SHP77 treated with DMSO at 0.1 percent for 48 hours (cell line): ENCODE results near the gene CDH4.

Experiments used
- DNase-seq: peaks from one replicate; lab custom pipeline; 2025; lab: John Stamatoyannopoulos, UW

Gene CDH4

DNA sequence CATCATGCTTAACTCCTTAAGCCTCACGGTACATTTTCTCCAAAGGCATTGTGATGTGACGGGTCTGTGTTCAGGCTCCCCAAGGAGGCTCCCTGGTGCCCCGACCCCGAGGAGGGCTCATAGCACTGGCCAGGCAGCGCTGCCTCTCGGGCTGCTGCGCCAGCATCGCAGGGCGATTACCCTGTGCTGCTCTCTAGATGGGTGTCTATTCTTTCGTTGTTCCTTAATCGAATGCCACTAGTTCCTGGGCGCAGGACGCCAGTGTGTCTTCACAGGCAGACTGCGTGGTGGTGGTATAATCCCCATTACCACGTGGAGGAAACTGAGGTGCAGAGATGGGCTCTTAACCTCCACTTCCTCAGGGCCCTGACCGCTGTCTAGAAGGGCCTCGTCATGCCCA, 267.4 kb downstream of the CDH4 start:
- DNase-seq, result no peak

DNA sequence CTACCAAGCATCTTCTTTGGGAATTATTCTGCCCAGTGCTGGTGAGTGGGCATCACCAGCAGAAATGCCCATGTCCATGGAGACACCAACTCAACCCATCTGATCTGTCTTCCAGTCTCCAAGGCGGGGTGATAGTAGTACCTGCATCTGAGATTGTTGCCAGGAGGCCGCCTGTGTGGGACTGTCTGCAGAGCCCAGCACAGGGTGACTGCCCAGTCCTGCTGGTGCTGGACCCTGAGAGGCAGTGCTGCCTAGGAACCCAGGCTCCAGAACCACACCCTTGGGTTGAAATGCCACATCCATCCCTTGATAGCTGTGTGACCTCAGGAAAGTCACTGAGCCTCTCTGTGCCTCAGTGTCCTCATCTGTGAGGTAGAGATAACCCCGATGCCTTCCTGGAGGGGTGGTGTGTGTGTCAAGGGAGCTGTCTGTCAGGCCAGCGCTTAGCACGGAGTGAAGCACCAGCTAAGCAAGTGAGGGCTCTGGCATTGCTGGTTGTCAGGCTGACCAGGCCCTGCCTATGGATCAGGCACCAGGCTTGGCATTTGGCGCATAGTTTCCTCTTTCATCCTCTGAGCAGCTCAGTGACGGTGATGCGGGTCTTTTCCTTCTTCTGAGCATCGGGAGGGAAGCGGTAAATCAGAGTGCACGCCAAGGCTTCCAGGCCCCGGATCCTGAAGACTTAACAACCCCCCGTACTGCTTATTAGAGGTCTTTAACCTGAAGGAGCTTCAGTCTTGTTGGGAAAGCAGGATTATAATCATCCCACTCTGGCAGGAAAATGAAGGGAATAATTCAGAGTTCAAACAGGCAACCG, 268.2 kb downstream of the CDH4 start:
- no peak for DNase-seq

DNA sequence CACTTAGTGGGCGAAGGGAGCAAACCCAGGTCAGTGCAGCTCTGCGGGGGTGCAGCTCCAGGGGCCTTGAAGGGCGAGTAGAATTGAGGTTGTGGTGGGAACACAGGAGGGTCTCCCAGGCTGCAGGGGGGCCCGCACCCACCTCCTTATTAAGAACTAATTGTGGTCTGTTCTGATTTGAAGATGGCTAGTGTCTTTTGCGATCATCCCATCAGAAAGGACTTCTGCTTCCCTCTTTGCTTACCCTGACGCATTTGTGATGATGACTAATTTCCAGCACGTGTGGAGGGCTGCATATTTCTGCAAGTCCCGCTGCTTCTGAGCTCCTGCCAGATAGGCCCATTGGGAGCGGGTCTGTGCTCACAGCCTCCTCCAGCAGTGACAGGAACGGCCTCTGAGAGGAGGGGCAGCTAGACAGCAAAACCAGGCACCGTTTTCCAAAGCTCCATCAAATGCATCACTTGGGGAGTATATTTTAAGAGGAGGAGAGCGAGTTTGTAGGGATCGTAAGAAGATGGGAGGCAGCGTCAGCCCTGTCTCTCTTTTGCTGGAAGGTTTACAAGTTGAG, 268.9 kb downstream of the CDH4 start:
- no peak for DNase-seq

DNA sequence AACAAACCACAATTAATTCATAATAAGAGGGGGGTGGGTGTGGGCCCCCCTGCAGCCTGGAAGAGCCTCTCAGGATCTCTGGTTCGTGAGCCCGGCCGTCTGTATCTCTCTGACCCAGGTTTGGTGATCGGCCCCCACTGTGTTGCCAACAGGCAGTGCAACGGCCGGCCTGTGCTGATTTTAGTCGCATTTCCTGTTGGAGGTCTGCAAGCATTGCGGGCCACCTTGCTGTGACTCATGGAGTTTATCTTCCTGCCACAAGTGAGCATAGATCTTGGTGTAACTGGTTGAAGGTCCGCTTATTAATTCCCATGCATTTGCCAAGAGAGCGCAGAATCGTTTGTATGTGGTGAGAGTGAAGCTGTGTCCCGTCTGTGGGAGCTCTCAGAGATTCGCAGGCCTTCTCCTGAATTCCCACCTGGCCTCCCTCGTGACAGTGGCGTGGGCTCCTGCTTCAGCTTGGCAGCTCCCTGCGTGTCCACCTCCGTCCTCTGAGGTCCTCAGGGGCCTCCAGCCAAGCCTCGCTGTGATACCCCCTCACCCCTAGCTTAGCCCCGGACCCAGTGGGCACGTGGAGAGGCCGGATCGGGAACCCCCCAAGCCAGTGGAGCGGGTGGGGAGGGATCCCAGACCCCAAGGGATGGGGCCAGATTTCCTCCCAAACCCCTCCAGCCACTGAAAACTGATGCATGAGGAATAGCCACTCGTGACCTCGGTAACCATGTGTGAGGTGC, 269.8 kb downstream of the CDH4 start:
- no peak for DNase-seq

DNA sequence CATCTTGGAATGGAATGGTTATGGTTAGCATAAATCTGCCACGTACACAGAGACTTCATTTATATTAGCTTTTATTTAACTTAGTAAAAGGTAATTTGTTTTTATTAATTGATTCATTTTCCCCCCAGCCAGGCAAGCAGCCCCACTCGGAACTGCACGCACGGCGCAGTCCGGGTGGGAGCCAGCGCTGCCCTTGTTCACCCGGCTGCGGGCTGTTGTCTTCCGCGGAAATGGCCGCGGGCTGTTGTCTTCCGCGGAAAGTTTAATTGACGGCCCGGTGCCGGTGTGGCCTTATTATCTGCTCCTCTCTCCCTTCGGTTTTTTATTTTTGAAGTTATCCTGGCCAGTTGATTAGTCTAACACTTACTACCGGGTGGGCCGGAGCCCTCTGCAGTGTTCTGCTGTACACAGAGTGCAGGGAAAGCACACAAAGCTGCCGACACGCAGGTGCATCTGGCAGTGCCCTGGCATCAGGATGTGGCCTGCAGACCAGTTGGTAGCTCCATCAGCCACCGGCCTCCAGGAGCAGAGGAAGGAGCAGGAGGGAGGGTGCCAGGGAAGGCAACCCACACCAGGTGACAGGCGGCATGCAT, 270.5 kb downstream of the CDH4 start:
- no peak for DNase-seq

DNA sequence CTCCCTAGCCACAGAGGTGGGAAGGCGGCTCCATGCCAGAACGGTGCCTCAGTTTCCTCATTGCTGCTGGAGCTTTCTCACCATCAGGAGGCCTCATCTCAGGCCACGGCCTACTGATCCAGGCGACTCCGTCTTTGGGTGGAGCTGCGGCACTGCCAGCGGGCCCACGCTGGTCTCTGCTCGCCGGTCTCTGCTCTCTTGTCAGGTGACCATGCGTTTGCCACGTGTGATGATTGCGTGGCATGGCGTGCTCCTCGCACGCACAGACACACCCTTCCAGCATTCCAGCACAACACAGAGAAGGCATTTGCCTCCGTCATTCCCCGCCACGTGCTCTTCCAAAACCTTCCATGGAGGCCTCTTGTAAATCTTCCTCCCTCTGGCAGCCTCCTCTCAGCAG, 271.1 kb downstream of the CDH4 start:
- DNase-seq, result no peak

DNA sequence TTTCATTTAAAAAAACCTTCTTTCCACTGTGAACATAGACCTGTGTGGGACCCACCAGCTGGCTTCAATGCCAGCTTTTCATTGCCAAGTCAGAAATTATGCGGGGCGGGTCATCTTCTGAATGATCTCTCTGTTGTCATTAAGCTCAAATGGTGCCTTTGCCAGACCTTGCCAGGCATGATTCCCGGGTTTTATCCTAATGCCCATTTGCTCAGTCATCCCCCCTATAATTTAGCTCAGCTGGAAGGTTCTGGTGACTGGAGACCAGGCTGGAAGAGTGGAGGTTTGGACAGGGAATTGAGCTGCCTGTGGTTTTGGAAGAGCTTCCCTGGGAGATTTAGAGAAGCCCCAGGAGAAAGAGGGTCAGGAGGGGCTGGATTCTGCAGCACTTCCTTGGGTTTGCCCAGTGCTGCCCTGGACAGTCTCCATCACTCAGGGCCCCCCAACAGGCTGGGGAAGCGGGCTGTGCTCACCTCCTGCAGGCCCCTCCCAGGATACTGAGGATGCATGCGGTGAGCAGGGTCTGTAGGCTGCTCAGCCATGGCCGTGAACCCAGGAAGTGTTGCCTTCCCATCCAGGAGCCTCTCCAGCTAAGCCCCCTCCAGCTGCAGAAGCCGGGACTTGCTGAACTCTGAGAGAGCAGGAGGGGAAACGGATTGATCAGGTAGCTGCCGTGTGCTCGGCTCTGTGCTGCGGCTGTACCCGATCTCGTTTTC, 273.0 kb downstream of the CDH4 start:
- no peak for DNase-seq

DNA sequence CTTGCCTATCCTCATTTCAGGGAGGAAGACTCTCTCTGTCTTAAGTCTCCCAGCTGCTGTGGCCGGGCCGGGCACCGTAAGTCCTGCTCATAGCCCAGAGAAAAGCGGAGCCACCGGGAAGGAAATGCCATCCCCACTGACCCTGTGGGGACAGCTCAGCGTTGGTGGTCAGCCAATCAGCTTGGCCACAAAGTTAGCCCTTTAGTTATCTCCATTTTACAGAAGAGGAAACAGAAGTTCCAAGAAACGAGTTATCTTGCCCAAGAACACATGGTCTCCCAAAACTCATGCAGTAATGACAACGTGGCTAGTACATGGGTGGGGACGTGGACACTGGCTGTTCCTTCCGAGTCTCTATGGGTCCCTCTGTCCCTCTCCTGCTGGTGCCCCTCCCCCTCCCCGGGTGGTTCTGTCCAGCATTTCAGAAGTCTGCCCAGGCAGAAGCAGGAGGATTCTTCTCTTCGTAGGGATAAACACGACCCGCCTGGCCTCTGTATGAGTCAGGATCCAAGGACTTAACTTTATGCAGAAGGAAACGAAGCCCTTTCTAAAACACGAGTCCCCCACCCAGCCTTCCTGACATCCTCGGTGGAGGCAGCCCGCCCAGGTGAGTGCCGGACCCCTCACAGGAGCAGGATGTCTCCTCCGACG, 273.8 kb downstream of the CDH4 start:
- DNase-seq, result no peak

DNA sequence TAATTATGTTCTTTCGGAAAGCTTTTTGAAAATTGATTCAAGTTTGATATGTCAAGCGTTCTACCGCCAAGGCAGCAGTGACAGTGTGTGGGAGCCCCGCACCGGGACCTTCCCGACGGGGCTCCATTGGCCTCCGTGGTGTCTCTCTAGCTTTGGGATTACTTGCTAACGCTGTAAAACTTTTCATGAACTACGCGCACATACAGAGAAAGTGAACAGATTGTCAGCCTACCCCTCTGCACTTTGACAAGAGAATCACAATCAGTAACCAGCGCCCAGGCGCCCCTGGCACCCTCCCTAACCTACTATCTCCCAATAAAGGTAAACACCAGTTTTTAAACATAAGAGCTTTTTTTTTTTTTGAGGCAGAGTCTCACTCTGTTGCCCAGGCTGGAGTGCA, 274.8 kb downstream of the CDH4 start:
- DNase-seq, result no peak

DNA sequence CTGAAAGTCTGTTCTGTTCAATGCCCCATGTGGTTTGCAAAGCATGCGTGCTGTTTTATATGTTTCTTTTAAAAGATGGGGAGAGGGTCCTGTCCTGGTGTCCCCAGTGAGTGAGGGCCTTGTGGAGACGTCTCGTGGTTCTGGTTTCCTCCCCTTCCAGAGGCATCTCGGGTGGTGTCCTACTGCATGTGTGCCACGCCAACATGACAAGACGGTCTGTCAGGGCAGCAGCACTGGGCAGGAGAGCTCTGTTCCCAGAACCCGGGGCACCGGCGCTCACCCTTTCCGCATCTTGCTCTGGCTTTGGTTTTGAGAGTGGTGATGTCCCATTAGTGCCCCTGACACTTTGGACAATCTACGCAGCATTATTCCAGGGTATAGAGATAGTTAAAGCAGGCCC, 275.6 kb downstream of the CDH4 start:
- DNase-seq, result no peak

DNA sequence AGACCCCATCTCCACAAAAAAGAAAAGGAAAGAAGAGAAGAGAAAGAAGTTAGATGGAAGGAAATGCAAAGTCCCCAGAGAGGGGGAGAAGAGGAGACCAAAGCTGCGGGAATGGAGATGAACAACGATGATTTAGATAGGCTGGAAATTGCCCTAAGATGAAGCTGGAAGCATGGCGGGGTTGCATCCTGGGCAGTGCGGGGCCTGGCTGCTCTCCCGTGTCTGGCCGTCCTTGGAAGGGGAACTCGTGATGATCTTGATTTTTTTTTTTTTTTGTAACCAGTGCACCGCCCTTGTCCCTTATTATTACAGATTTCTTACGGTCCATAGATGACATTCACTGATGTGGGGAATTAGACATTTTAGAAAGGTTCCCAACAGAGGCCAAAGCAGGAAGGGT, 276.5 kb downstream of the CDH4 start:
- no peak for DNase-seq

DNA sequence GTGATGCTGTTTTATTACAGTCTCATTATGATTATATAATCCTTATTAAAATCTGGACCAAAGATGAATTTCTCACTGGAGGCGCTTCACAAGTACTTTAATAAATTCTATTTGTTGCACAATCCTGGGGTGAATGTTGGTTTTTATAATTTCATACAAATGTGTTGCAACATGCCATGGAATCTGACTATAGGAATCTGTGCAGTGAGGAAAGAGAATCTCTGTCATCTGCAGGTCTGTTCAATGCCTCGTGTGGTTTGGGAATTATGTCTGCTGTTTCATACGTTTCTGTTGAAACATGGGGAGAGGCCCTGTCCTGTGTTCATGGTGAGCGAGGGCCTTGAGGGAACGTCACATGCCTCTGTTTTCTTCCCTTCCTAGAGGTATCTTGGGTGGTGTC, 277.3 kb downstream of the CDH4 start:
- no peak for DNase-seq

DNA sequence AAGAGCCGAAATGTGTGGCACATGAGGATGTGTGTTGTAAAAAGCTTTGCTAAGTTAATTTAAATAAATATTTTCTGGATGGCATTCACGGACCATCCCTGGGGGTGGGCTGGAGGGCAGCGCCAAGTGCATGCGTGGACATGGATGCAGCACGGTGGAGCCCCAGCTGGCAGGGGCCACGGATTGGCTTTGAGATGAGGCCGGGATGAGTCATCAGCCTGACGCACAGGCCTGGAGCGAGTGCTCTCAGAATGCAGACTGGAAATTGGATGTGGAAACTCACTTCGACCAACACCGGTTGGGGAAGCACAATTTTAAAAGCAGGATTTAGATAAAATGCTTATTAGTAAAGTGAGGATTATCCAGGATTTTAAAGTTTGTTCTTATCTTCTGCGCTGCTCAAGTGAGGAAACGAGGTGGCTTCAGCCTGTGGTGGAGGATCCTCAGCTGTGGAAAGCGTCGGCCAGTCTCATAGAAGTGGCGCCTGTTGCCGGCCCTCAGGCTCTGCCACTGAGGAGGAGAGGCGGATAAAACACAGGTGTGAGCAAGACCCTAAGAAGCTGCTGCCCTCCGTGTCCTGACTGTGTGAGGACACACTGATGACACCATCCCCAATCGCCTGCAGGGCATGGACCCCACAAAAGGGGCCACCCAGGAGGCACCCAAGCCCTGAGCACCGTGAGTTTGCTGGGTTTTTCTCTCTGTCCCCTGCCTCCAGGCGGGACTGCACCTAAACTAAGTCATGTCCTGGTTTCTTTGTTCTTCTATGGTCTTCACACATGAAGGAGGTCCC, 279.7 kb downstream of the CDH4 start:
- no peak for DNase-seq

DNA sequence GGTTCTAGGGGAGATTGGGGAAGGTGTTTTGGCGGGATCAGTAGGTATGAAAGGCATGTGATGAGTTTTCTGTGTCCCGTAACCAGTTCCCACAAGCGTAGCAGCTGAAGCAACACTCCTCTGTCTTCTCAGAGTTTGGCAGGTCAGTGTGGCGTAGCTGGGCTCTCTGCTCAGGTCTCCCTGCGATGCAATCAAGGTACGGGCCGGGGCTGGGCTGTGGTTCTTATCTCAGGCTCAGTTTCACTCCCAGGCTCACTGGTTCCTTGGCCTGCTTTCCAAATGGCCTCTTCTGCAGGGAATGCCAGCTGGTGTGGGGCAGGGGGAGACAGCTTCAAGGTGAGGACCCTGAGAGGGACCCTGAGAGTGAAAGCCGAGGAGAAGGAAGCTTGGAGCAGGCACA, 280.7 kb downstream of the CDH4 start:
- DNase-seq, result no peak

DNA sequence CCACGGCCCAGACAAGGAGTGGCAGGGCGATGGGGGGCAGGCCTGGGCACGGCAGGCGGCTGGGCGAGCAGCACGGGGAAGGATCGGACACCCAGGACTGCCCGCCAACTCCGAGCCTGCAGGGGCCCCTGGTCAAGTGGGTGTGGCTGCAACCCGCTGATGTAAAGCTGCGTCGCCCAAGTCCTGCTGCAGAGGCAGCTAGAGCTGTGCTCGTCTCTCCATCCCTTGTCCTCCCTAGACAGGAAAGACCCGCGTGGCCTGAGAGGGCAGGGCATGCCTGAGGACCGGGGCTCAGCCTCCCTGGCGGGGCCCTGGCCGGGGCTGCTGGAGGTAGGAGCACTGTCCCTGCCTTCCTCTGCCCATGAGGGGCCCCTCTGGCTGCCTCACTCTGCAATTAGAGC, 281.2 kb downstream of the CDH4 start:
- no peak for DNase-seq

DNA sequence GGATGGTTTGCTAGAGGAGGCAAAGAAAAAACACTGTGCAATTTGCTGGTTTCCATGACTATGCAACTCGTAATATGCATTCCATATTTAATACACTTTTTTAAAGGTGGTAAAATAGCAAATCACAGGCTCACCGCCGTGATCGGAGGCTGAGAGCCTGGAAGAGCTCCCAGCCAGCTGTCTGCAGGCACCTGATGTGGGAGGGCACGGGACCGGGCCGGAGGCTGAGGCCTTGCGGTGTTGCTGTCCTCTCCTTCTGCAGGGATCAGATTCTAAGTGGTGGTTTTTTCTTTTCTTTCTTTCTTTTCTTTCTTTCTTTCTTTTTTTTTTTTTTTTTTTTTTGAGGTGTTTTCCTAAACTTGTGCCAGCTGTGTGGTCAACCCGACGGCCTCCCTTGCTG, 282.3 kb downstream of the CDH4 start:
- no peak for DNase-seq

DNA sequence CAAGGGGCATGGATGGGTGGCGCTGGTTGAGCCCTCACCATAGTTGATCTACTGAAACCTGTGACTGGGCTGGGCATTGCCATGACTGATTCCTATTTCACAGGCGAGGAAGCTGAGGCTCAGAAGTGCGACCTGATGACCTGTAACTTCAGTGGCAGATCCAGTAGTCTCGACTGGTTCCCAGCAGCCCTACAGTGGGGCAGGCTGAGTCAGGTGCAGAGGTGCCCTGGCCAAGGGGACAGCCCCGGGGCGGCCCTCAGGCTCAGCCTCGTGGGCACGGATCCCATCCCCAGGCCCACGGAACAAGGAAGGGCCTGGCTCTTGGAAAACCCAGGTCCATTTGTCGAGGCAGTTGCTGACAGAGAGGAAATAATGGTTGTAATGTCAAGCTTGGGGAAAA, 283.0 kb downstream of the CDH4 start:
- no peak for DNase-seq

DNA sequence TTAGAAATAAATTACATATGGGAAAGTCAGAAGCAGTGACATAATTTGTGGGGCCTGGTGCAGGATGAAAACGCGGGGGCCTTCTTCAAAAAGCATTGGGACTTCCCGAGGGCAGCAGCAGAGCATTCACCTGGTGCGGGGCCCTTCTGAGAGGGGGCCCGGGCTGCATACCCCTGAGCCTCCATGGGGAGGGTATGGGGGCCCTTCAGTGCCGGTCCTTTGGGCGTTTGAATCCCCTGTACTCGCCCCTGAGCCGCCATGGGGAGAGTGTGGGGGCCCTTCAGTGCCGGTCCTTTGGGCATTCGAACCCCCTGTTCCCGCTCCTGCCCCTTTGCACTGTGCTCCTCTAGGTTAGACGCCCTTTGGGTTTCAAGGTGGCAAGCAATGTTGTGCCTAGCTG, 283.5 kb downstream of the CDH4 start:
- no peak for DNase-seq

DNA sequence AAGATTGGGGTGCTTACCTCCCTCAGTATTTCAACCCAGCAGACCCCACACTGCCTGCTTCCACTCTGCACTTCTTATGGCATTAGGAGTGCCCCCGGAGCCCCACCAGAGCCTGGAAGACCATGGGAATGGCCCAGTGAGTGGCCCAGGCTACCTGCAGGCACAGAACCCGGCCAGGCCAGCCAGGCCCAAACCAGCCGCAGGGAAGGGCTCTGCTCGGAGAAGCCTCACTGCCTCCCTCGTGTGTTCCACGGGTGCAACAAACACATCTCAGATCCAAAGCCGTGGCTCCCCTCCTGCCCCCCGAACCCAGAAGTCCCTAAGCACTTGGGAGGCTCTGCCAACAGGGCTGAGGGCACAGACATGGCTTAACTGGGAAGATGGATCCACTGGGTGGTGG, 283.9 kb downstream of the CDH4 start:
- no peak for DNase-seq

DNA sequence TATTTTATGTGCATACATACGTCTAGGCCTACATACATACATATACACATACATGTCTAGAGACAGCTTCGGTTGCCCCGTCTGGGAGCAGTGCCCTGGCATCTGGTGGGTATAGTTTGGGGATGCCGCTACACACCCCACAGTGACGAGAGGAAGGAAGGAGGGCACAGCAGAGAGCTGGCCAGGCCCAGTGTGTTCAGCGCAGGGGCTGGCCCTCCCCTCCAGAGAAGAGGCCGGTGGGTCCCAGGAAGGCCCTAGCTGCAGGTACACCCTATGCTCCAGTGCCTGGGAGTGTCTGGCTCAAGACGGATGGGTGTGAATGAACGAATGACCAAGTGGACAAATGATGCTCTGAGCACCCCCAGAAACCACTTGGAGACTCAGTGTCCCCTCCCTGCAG, 284.6 kb downstream of the CDH4 start:
- no peak for DNase-seq
